HEK293 (cell line): Measurements from ENCODE around the gene BACH2.

Experiments used
- AEBP2 ChIP-seq: fragments of 450-650 bp; formaldehyde crosslinking; IDR thresholded peaks from 2 replicates; pipeline ENCODE4 v1.5.1; 2016; ENCODE audit warnings: missing biosample characterization, missing genetic modification characterization, borderline replicate concordance
- ATF2 ChIP-seq: fragments of 450-650 bp; formaldehyde crosslinking; IDR thresholded peaks from 2 replicates; pipeline ENCODE4 v1.5.1; 2016; ENCODE audit warnings: missing biosample characterization, missing genetic modification characterization, low read depth
- BCL11A ChIP-seq: fragments of 450-650 bp; formaldehyde crosslinking; IDR thresholded peaks from 2 replicates; pipeline ENCODE4 v1.5.1; 2016; ENCODE audit warnings: low read depth, missing biosample characterization, missing genetic modification characterization
- HOXC10 ChIP-seq: sonication (generic); formaldehyde crosslinking; IDR thresholded peaks from 2 replicates; pipeline ENCODE4 v1.8.1; 2023; ENCODE audit warnings: mild to moderate bottlenecking, missing genetic modification reagents
- KLF10 ChIP-seq: fragments of 450-650 bp; IDR thresholded peaks from 2 replicates; pipeline ENCODE4 v1.5.1; 2018; ENCODE audit warnings: missing biosample characterization, mild to moderate bottlenecking, missing genetic modification characterization
- KLF16 ChIP-seq: fragments of 450-650 bp; formaldehyde crosslinking; IDR thresholded peaks from 2 replicates; pipeline ENCODE4 v1.5.1; 2017; ENCODE audit warnings: missing biosample characterization, missing genetic modification characterization
- SETDB1 ChIP-seq: IDR thresholded peaks from one replicate; pipeline ENCODE4 v1.6.1; 2017; ENCODE audit warnings: mild to moderate bottlenecking, low read length, moderate library complexity, mixed read lengths; ENCODE audit not compliant: insufficient read length
- SP3 ChIP-seq: fragments of 450-650 bp; formaldehyde crosslinking; IDR thresholded peaks from 2 replicates; pipeline ENCODE4 v1.5.1; 2016; ENCODE audit warnings: missing biosample characterization, missing genetic modification characterization
- ZFP69B ChIP-seq: fragments of 450-650 bp; formaldehyde crosslinking; IDR thresholded peaks from 2 replicates; pipeline ENCODE4 v1.5.1; 2016; ENCODE audit warnings: missing biosample characterization, missing genetic modification characterization
- ZNF146 ChIP-seq: fragments of 450-650 bp; formaldehyde crosslinking; IDR thresholded peaks from 2 replicates; pipeline ENCODE4 v1.5.1; 2016; ENCODE audit warnings: missing biosample characterization, missing genetic modification characterization
- ZNF169 ChIP-seq: fragments of 450-650 bp; formaldehyde crosslinking; IDR thresholded peaks from 2 replicates; pipeline ENCODE4 v1.5.1; 2016; ENCODE audit warnings: missing biosample characterization, missing genetic modification characterization
- ZNF175 ChIP-seq: fragments of 450-650 bp; formaldehyde crosslinking; IDR thresholded peaks from 2 replicates; pipeline ENCODE4 v1.5.1; 2016; ENCODE audit warnings: missing biosample characterization, missing genetic modification characterization
- ZNF2 ChIP-seq: fragments of 450-650 bp; formaldehyde crosslinking; IDR thresholded peaks from 2 replicates; pipeline ENCODE4 v1.5.1; 2016; ENCODE audit warnings: missing biosample characterization, missing genetic modification characterization
- ZNF214 ChIP-seq: fragments of 450-650 bp; formaldehyde crosslinking; IDR thresholded peaks from 2 replicates; pipeline ENCODE4 v1.5.1; 2017; ENCODE audit warnings: missing biosample characterization, mild to moderate bottlenecking, missing genetic modification characterization, borderline replicate concordance
- ZNF24 ChIP-seq: fragments of 450-650 bp; formaldehyde crosslinking; IDR thresholded peaks from 2 replicates; pipeline ENCODE4 v1.5.1; 2016; ENCODE audit warnings: missing biosample characterization, missing genetic modification characterization
- ZNF266 ChIP-seq: fragments of 450-650 bp; formaldehyde crosslinking; IDR thresholded peaks from 2 replicates; pipeline ENCODE4 v1.5.1; 2016; ENCODE audit warnings: missing biosample characterization, missing genetic modification characterization, low read depth
- ZNF37A ChIP-seq: fragments of 450-650 bp; IDR thresholded peaks from 2 replicates; pipeline ENCODE4 v1.5.1; 2018; ENCODE audit warnings: missing biosample characterization, missing genetic modification characterization
- ZNF404 ChIP-seq: fragments of 450-650 bp; formaldehyde crosslinking; IDR thresholded peaks from 2 replicates; pipeline ENCODE4 v1.5.1; 2017; ENCODE audit warnings: missing biosample characterization, missing genetic modification characterization
- ZNF426 ChIP-seq: fragments of 450-650 bp; formaldehyde crosslinking; IDR thresholded peaks from 2 replicates; pipeline ENCODE4 v1.5.1; 2017; ENCODE audit warnings: missing biosample characterization, missing genetic modification characterization, mild to moderate bottlenecking, inconsistent platforms, moderate library complexity
- ZNF518A ChIP-seq: fragments of 450-650 bp; formaldehyde crosslinking; conservative IDR thresholded peaks from 2 replicates; pipeline ENCODE4 v1.5.1; 2016; ENCODE audit warnings: low read depth, missing biosample characterization, missing genetic modification characterization
- ZNF521 ChIP-seq: fragments of 450-650 bp; formaldehyde crosslinking; IDR thresholded peaks from 2 replicates; pipeline ENCODE4 v1.5.1; 2017; ENCODE audit warnings: missing biosample characterization, mild to moderate bottlenecking, missing genetic modification characterization
- ZNF585B ChIP-seq: fragments of 450-650 bp; formaldehyde crosslinking; IDR thresholded peaks from 2 replicates; pipeline ENCODE4 v1.5.1; 2016; ENCODE audit warnings: missing biosample characterization, missing genetic modification characterization
- ZNF629 ChIP-seq: fragments of 450-650 bp; formaldehyde crosslinking; IDR thresholded peaks from 2 replicates; pipeline ENCODE4 v1.5.1; 2017; ENCODE audit warnings: missing biosample characterization, missing genetic modification characterization
- ZNF701 ChIP-seq: fragments of 450-650 bp; formaldehyde crosslinking; IDR thresholded peaks from 2 replicates; pipeline ENCODE4 v1.5.1; 2016; ENCODE audit warnings: missing biosample characterization, missing genetic modification characterization
- TF ChIP-seq, protein P1 (sequence below): fragments of 450-650 bp; formaldehyde crosslinking; IDR thresholded peaks from 2 replicates; pipeline ENCODE4 v1.5.1; 2016; ENCODE audit warnings: missing biosample characterization, missing genetic modification characterization
- TF ChIP-seq, protein P2 (sequence below): fragments of 450-650 bp; formaldehyde crosslinking; IDR thresholded peaks from 2 replicates; pipeline ENCODE4 v1.5.1; 2016; ENCODE audit warnings: missing biosample characterization, missing genetic modification characterization, borderline replicate concordance

BACH2 gene

GRCh38 chr6:89977808-89978748, 318.6 kb downstream of the BACH2 start (continued):
- TF ChIP-seq, protein P1, sequence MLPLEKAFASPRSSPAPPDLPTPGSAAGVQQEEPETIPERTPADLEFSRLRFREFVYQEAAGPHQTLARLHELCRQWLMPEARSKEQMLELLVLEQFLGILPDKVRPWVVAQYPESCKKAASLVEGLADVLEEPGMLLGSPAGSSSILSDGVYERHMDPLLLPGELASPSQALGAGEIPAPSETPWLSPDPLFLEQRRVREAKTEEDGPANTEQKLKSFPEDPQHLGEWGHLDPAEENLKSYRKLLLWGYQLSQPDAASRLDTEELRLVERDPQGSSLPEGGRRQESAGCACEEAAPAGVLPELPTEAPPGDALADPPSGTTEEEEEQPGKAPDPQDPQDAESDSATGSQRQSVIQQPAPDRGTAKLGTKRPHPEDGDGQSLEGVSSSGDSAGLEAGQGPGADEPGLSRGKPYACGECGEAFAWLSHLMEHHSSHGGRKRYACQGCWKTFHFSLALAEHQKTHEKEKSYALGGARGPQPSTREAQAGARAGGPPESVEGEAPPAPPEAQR (tag by site-specific recombination): 0 out of 2 replicates have a peak, but pooled peaks have one; percentile 28
- TF ChIP-seq ZNF521 (tag by site-specific recombination) (no peak), ZFP69B (peak; percentile 59; the same call in 1 of the 2 replicates), BCL11A (tag by site-specific recombination) (0 out of 2 replicates have a peak, but pooled peaks have one; percentile 42), ZNF214 (tag by site-specific recombination) (no peak), ZNF146 (tag by site-specific recombination) (no peak), ZNF37A (tag by site-specific recombination) (no peak), HOXC10 (no peak), SETDB1 (no peak), SP3 (tag by site-specific recombination) (no peak), KLF10 (tag by site-specific recombination) (peak; percentile 83), ZNF169 (tag by site-specific recombination) (no peak), ZNF404 (no peak), KLF16 (peak; percentile 69; the same call in 1 of the 2 replicates), ZNF175 (no peak), ZNF266 (tag by site-specific recombination) (no peak), ZNF585B (tag by site-specific recombination) (no peak), ZNF629 (tag by site-specific recombination) (peak; percentile 90), ZNF24 (tag by site-specific recombination) (peak; percentile 85; the same call in 1 of the 2 replicates), ZNF701 (tag by site-specific recombination) (no peak), ZNF426 (no peak), AEBP2 (tag by site-specific recombination) (no peak), ATF2 (tag by site-specific recombination) (peak; percentile 62), ZNF2 (tag by site-specific recombination) (peak; percentile 72), ZNF518A (tag by site-specific recombination) (peak; percentile 45; the same call in 1 of the 2 replicates)
- TF ChIP-seq, protein P2, sequence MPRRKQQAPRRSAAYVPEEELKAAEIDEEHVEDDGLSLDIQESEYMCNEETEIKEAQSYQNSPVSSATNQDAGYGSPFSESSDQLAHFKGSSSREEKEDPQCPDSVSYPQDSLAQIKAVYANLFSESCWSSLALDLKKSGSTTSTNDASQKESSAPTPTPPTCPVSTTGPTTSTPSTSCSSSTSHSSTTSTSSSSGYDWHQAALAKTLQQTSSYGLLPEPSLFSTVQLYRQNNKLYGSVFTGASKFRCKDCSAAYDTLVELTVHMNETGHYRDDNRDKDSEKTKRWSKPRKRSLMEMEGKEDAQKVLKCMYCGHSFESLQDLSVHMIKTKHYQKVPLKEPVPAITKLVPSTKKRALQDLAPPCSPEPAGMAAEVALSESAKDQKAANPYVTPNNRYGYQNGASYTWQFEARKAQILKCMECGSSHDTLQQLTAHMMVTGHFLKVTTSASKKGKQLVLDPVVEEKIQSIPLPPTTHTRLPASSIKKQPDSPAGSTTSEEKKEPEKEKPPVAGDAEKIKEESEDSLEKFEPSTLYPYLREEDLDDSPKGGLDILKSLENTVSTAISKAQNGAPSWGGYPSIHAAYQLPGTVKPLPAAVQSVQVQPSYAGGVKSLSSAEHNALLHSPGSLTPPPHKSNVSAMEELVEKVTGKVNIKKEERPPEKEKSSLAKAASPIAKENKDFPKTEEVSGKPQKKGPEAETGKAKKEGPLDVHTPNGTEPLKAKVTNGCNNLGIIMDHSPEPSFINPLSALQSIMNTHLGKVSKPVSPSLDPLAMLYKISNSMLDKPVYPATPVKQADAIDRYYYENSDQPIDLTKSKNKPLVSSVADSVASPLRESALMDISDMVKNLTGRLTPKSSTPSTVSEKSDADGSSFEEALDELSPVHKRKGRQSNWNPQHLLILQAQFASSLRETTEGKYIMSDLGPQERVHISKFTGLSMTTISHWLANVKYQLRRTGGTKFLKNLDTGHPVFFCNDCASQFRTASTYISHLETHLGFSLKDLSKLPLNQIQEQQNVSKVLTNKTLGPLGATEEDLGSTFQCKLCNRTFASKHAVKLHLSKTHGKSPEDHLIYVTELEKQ: peak; percentile 78
